GM21529 (cell line): ENCODE measurements around the gene S100A5.

ENCODE experiments used
- ATAC-seq: cut with Tn5 transposase; IDR thresholded peaks from one replicate; pipeline ENCODE4 v1.9.1; 2021; ENCODE audit not compliant: unreplicated experiment

The S100A5 gene

DNA sequence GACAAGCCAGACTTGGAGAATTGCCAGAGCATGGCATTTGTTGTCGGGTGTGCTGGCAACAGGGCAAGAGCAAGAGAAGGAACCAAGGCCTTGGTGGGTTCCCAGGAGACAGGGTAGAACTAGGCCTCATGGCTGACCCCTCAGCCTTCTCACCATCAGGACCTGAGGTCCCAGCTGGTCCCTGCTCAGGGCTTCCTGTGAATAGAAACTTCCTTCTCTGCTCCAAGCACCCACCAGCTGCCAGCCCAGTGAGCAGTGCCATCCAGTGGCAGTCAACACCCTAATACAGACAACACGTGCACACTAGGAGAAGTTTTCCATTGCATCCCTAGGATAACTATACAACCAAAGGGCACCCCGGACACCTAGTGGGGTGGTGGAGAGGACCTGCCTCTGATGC, 27.7 kb downstream of the S100A5 start:
- ATAC-seq, result no peak

DNA sequence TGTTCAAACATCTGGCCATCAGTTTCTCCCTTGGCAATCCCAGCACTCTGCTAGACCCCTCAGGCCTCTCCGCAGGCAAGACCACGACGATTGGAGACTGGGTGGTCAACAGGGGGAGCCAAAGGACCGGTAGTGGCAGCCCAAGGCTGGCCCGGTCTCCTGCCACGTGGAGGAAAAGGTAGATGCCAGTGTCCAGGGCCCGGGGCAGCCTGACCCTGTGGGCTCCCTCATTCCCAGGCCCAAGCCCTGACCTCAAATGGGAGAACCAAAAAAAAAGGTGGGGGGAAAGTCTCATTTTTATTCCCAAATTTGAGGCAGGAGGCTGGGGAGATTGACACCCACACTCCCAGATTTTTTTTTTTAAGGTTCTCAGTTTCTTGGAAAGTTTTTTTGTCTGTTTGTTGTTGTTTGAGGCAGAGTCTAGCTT, 29.7 kb downstream of the S100A5 start:
- ATAC-seq, result peak; percentile 64

DNA sequence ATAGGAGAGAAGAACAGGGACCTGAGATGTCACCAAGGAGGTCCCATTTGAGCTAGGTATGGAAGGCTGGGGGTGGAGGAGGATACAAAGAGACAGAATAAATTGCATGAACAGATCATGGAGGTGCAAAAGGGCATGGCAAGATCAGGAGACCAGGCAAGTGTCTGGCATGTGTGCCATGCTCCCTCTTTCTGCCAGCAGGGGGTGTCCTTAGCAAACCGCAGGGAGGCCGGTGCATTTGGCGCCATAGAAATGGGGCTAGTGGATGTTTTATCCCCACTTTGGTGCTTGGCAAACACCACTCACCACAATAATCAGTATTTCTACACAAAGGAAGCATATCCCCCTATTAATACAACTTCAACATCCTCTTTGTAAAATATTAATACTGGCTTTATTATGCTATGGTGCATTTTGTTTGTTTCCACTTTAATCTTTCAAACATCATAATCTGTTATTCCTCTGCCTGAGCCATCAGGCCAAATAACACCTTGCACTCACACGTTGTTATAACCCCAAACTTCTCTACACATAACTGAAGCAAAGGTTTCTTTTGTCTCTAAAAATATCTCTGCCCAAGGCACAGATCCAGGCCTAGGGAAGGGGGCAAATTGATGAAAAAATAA, 30.9 kb downstream of the S100A5 start:
- no peak for ATAC-seq

DNA sequence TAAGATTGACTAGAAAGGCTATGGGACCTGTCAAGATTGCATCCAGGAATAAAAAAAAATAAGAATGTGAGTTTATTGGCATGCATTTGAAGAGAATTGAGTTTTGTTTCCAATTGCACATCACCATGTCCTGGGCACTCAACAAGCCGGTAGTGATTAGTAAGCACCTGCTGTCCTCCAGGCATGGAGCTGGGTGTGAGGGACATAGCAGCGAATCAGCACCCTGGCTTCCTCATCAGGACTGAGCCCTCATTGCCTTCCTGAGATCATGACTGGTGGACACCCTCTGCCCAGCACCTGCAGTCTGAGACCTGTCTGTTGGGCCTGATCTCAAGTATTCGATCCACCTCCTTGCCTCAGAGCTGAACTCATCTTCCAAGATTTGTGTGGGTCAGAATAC, 31.7 kb downstream of the S100A5 start:
- ATAC-seq, result no peak

DNA sequence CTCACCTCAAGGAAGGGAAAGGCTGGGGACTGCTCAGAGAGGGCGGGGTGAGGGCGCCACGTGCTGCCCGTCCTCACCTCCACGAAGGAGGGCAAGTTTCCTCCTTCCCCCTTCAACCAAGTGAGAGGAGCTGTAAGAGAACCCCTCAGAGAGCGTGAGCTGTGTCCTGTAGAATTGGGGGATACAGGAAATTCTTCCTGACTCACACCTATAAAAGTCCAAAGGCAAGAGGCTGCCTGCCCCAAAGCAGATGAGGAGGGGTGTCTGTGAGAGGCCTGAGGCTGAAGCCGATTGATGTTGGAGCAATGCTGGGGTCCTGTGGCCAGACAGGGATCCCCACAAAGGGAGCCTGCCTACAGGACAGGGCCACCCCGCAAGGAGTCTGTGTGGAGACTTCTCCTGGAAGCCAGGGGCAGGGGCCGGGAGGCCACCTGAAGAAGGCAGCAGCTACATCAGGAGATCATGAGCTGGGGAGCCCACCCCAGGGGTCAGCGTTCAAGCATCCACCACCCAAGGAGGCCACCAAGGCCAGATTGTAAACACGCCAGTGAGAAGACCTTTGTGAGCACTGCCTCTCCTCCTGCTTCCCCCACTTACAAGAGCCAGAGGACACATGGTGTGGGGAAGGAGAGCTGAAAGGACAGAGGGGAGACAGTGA, 32.7 kb downstream of the S100A5 start:
- ATAC-seq, result no peak

DNA sequence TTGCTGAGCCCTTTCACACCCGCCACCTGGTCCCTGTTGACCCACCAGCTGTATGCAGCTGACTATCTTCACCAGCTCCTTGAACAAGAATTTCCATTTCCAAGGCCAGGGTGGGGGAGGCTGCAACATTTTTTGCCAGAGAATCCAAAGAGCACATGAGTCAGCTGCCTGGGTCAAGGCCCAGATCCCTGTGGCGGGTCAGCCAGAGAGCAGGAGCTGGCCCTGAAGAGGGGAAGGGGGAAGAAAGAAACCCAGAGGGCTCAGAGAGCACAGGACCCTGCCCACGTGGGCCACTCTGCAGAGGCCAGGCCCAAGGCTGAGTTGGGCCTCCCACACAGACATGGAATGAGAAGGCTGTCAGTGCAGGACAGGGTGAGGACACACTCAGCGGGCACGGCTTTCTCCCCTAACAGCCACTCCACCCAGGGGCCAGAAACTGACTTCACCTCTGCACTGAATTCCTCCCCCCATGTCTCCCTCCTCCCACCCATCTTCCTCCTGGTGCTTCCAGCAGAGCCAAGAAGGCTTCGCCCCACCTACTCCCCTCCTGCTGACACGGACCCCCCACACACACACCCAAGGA, 33.8 kb downstream of the S100A5 start:
- ATAC-seq, result no peak

DNA sequence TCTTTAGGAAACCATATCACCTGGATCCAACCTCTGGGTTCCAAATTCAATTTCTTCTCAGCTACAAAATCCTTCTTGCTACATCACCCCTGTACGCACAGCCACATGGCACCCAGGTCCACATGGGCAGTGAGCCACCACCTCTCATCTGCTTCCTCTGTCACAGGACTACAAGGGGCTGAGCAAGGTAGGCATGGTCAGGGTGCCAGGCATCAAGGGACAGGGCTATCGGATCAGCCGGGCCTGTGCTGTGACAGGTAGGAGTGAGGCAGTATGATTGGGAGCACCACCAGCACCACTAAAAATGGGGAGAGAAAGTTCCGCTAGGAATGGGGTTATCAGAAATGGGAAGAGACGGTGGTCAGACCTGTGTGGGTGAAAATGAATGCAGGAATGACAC, 34.3 kb downstream of the S100A5 start:
- ATAC-seq, result no peak

DNA sequence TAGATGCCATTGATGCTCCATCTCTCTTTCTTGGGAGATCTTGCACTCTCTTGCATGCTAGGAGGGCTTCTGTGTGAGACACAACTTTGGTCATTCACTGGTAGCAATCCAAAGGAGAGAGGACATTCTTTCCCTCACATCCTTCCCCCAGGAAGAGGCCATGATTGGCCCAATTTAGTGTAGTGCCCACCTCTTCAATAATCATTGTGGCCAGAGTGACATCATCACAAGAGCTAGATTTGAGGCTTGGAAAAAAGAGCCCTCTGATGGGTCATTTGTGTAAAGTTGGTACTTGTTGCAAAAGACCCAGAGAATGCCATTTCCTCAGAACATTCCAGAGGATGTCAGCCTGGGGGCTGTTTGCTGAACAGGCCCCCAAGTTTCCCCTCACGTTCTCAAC, 35.2 kb downstream of the S100A5 start:
- no peak for ATAC-seq

DNA sequence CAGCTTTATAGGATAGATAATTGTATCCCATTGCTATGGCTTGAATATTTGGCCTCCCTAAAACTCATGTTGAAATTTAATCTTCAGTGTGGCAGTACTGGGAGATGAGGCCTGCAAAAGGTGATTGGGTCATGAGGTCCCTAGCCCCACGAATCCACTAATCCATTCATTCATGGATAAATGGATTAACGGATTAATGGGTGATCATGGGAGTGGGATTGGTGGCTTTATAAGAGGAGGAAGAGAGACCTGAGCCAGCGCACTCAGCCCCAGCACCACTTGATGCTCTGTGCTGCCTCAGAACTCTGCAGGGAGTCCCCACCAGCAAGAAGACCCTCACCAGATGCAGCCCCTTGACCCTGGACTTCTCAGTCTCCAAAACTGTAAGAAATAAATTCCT, 37.0 kb downstream of the S100A5 start:
- no peak for ATAC-seq

DNA sequence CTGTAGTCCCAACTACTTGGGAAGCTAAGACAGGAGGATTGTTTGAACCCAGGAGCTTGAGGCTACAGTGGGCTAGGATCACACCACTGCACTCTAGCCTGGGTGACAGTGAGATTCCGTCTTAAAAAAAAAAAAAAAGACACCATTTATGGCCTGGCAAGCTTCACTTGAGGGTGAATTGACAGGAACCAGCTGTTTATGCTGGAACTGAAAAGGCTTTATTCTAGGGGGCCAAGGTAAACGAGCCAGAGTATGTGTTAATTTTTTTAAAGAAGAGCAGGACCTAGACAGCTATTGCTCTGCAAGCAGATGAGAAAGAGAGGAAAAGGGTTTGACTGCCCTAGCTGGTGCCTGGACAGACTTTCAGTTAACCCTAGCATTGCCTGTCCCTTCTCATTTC, 42.0 kb downstream of the S100A5 start:
- ATAC-seq, result no peak

DNA sequence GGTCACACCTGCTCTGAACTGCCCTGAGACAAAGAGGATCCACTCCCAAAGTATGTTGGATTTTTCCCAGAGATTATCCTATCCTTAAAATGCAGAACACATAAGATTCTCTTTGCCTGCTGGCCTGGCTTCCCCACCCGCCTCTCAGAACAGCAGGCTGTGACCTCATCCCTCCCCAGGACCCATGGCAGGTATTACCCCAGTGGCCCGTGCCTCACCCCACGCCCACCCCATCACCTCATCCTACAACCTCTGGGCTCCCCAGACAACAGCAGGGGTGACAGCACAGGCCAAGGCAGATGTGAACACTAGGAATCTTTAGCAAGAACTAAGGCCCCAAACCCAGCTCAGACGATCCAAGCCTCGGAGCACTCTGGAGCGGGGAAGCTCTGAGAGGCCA, 45.2 kb downstream of the S100A5 start:
- no peak for ATAC-seq

DNA sequence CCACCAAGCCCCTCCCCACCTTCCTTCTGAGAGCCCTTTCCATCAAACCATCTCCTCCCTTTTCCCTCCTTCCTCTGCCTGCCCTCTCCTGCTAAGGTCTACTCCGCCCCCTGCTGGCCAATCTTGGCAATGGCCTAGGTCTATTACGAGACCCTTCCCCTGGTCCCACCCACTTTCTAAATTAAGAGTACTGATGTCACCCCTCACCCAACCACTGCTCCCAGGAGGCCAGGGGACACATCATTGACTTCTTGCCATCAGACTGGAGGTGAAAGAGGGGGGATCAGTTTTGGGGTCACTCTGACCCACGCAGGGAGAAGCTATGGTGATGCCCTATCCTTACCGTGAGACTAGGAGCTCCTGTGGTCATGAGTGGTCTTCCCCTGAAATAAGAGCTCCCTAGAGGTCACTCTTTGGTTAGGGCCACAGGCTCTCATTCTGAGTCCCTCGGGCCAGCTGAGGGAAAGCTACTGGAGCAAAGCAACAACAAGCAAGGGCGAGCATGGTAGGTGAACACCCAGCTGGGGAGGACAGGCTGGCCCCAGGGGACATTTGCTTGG, 45.7 kb downstream of the S100A5 start:
- ATAC-seq, result no peak

DNA sequence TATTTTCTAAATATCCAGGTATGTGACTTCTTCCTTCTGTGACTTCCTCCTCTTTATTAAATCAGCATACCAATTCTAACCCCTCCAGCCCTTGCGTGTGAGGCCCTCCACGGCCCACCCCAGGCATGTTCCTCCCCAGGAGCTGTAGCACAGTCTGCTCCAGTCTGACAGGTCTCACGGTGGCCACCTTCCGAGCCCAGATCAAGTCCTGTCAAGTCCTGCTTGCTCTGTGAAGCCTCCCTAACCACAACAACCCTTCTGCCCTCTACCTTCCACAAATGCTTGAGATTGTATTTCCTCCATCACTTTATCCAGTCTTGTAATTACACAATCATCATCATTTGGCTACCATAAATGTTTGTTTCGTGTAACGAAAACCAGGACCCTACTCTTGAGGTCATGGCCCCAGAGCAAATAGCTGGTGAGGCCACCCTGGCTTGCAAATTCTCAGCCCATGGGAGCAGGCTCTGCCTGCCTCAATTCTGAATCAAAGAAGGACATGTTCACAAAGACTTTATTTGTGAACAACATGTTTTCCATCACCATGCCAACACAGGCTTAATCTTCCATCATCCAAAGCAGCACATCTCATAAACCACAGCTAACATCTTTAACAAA, 47.3 kb downstream of the S100A5 start:
- ATAC-seq, result no peak

DNA sequence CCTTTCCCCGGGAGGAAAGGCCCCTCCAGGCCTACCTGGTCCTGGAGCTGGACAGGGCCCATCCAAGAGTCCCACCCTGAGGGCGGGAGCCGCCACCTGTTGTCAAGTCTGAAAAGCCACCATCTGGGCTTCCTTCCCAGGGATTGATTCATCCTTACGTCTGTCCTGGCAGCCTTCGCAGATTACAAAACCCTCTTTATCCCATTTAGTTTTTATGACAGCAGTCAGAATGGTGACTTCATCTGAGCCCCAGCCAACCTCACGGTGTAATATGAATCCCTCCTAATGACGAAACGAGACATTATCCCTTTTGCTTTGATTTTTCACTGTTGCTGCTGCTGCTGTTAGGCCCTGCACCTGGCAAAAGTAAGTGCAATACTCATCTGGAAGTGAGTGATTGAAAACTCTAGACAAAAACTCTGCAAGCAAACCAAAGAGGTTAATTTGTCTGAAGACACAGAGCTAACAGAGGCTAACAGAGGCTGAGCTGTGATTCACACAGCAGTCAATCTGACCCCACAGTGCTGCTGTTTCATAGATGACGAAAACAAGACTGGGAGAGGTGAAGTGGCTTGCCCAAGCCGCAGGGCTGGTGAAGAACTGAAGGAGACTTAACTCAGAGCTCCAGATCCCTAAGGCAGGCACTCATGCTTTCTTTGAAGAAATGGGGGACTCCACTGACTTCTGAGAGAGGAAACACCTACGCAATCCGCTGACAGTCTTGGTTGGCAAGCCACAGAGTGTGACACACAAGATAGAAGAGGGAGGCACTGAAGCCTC, 50.3 kb downstream of the S100A5 start:
- ATAC-seq, result peak; percentile 47

DNA sequence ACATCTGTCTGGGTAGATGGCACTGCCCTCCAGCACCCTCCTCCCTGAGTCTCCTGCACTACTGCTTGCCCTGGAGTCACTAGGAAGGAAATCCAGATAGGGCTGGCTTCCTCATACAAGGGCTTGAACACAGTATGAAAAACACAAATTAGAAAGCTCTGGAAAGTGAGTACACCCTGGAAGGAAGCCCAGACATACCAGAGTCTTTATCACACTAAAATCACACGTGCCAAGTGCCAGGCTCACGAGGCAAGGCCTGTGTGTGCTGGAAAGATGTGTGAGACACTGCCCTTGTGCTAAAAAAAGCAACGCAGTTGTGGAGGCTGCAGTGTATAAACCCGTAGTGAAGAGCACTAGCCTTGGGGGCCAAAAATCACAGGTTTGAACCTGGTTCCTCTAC, 52.0 kb downstream of the S100A5 start:
- no peak for ATAC-seq

DNA sequence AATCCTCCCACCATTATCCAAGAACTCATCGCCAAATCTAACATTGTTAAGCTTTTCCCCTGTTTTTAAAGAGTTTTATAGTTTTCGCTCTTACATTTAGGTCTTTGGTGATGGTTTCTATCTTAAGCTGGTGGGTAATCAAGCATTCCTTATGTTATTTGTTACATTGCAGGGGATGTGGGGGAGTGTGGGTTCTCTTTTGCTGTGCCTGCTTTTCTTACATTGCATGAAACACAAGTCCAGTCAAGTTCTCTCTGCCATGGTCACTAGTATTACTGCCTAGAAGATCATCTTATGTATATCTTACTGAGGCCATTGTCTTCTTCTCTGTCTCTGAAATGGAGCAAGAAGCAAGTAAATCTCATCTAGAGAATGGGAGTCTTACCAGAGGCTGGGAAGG, 53.0 kb downstream of the S100A5 start:
- ATAC-seq, result no peak
